Parathyroid adenoma (tissue), 2 donors: Measurements from ENCODE around the gene CD109.

Experiments used
- H2AFZ ChIP-seq: fragments of 300-600 bp; sonication (generic); one replicate; pipeline ENCODE4 v1.7.0; 2017; ENCODE audit warnings: antibody characterized with exemption, mild to moderate bottlenecking
- H3K27ac ChIP-seq: fragments of 300-600 bp; sonication (generic); one replicate; pipeline ENCODE4 v1.7.0; 2017
- H3K27me3 ChIP-seq: fragments of 300-600 bp; sonication (generic); one replicate; pipeline ENCODE4 v1.7.0; 2017; ENCODE audit warnings: low read length; ENCODE audit not compliant: control insufficient read depth, insufficient read depth
- H3K36me3 ChIP-seq: fragments of 300-600 bp; sonication (generic); one replicate; pipeline ENCODE4 v1.7.0; 2017; ENCODE audit warnings: low read length; ENCODE audit not compliant: control insufficient read depth, insufficient read depth
- H3K4me1 ChIP-seq: fragments of 300-600 bp; sonication (generic); one replicate; pipeline ENCODE4 v1.7.0; 2017; ENCODE audit warnings: control low read depth
- H3K4me2 ChIP-seq: fragments of 300-600 bp; sonication (generic); one replicate; pipeline ENCODE4 v1.7.0; 2017; ENCODE audit warnings: low read length
- H3K4me3 ChIP-seq: fragments of 300-600 bp; sonication (generic); one replicate; pipeline ENCODE4 v1.7.0; 2017; ENCODE audit warnings: low read depth, low read length
- H3K79me2 ChIP-seq: fragments of 300-600 bp; sonication (generic); one replicate; pipeline ENCODE4 v1.7.0; 2017; ENCODE audit warnings: control low read depth
- H3K9ac ChIP-seq: fragments of 300-600 bp; sonication (generic); one replicate; pipeline ENCODE4 v1.7.0; 2017; ENCODE audit warnings: mild to moderate bottlenecking
- H3K9me3 ChIP-seq: fragments of 300-600 bp; sonication (generic); one replicate; pipeline ENCODE4 v1.7.0; 2017; ENCODE audit warnings: low read length; ENCODE audit not compliant: control insufficient read depth
- TF ChIP-seq, protein P1 (sequence below): fragments of 300-600 bp; sonication (generic); IDR thresholded peaks from one replicate; pipeline ENCODE4 v1.7.0; 2017; ENCODE audit warnings: antibody characterized with exemption, mild to moderate bottlenecking
- donor health status: primary hyperparathyroidism.

CD109 gene

DNA sequence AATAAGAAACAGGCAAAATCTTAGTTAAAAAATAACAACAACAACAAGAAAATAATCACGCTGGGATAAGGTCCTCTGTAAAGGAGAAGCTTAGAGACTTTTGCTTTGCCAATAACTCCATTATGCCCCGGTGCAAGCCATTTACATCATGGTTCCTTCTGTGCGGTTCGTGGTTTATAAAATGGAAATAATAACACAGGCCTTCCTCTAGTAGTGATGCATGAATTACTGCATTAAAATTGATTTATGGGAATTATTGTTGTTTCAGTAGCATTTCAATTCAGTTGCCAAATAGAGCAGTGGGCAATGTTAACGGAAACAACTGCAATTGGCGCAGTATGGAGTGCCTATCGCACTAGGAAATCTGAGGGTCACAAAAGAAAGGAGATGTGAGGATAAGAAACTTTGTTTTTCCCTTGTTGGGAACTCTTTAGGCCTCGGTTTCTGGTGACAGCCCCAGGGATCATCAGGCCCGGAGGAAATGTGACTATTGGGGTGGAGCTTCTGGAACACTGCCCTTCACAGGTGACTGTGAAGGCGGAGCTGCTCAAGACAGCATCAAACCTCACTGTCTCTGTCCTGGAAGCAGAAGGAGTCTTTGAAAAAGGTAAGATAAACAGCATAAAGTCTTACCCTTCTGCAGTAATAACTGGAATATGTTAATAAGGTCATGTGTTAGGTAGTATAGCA, 1.1 kb downstream of the CD109 start:
- Histone ChIP-seq H3K36me3 (no peaks in the 10 kb centered on the region), H3K4me2 (peak overlapping the region; percentile 98), H3K79me2 (peaks cover 26% of the 10 kb centered on the region), H2AFZ (peak overlapping the region; percentile 76), H3K4me1 (peaks cover 28% of the 10 kb centered on the region), H3K27me3 (no peaks in the 10 kb centered on the region), H3K4me3 (peak overlapping the region; percentile 78), H3K27ac (peak overlapping the region; percentile 91), H3K9me3 (no peaks in the 10 kb centered on the region), H3K9ac (peak overlapping the region; percentile 75)
- TF ChIP-seq, protein P1, sequence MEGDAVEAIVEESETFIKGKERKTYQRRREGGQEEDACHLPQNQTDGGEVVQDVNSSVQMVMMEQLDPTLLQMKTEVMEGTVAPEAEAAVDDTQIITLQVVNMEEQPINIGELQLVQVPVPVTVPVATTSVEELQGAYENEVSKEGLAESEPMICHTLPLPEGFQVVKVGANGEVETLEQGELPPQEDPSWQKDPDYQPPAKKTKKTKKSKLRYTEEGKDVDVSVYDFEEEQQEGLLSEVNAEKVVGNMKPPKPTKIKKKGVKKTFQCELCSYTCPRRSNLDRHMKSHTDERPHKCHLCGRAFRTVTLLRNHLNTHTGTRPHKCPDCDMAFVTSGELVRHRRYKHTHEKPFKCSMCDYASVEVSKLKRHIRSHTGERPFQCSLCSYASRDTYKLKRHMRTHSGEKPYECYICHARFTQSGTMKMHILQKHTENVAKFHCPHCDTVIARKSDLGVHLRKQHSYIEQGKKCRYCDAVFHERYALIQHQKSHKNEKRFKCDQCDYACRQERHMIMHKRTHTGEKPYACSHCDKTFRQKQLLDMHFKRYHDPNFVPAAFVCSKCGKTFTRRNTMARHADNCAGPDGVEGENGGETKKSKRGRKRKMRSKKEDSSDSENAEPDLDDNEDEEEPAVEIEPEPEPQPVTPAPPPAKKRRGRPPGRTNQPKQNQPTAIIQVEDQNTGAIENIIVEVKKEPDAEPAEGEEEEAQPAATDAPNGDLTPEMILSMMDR: no peak

DNA sequence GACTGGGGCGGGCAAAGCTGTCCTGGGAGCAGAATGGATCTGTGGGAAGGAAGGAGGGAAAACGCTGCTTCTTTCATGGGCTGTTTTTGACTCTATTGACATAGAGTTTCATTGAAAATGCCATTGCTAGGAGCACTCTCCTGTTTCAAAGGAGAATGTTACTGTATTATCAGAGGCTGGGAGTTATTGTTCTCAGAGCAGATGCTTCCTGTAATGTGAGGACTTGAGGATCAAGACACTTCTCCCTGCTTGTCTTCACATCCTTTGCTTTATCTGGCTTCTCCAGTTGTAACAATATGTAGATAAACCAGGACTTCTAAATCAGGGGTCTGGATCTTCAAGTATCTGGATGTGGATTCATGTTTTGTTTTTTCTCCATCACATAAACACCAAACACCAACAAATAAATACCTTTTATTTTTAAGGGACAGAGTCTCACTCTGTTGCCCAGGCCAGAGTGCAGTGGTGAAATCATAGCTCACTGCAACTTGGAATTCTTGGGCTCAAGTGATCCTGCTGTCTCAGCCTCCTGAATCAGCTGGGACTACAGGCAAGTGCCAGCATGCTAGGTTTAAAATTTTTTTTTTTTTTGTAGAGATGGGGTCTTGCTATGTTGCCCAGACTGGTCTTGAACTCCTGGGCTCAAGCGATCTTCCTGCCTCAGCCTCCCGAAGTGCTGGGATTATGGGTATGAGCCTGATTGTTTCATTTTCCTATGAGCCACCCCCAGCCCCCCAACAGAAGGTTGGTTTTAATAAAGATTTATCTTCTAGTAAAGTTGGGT, 3.9 kb downstream of the CD109 start:
- H3K4me1 ChIP-seq: peaks cover 24% of the 10 kb centered on the region
- H3K27me3 ChIP-seq: no peaks in the 10 kb centered on the region
- H3K4me2 ChIP-seq: peak overlapping the region; percentile 98
- H3K9me3 ChIP-seq: no peaks in the 10 kb centered on the region
- H3K27ac ChIP-seq: peak overlapping the region; percentile 91
- no peak overlapping the region for H2AFZ ChIP-seq
- no peak overlapping the region for H3K9ac ChIP-seq
- H3K36me3 ChIP-seq: peaks cover under 1% of the 10 kb centered on the region
- H3K79me2 ChIP-seq: peaks cover 22% of the 10 kb centered on the region
- peak overlapping the region; percentile 78 for H3K4me3 ChIP-seq
- TF ChIP-seq, protein P1: no peak

DNA sequence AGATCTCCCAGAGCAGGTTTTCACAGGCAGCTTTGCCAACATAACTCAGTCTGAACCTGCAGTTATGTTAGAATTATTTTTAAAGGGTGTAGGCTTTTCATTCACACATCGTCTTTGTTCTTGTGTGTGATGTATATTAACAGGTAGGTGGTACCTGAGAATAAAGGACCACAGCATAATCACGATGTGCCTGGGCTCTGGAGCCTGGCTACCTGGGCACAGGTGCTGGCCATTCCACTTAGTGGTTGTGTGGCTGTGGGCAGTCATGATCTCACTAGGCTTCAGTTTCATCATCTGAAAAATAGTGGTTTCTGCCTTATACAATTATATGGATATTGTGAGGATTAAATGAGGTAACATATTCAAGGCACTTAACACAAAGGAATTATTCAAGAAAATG, 6.4 kb downstream of the CD109 start:
- Histone ChIP-seq H3K79me2 (peaks cover 38% of the 10 kb centered on the region), H3K4me3 (peak overlapping the region; percentile 27), H3K4me2 (peak overlapping the region; percentile 69), H3K4me1 (peaks cover 25% of the 10 kb centered on the region), H3K9me3 (no peaks in the 10 kb centered on the region), H3K36me3 (peaks cover 4% of the 10 kb centered on the region), H3K9ac (no peak overlapping the region), H3K27ac (peak overlapping the region; percentile 79), H3K27me3 (no peaks in the 10 kb centered on the region), H2AFZ (no peak overlapping the region)
- TF ChIP-seq, protein P1: no peak

DNA sequence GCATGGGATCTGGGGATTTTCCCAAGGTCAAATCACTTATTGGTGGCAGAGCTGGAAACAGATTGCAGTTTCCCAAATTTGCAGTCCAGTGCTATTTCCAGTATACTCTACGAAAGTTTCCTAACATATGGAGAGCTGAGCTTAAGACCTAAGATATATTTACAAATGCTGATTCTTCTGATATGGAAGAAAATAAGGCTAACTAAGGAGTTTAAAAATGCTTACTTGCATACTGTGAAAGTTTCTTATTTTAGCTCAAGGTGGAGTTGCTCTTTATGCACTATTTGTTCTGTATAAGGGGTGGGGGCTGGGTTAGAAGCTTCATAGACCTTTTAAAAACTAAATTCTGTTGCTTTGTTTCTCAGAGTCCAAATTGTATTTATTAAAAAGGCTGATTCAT, 7.5 kb downstream of the CD109 start:
- H2AFZ ChIP-seq: no peak overlapping the region

More for the DNA sequence above, 7.5 kb downstream of the CD109 start:
- peak overlapping the region; percentile 69 for H3K4me2 ChIP-seq
- peak overlapping the region; percentile 27 for H3K4me3 ChIP-seq
- no peaks in the 10 kb centered on the region for H3K9me3 ChIP-seq
- H3K36me3 ChIP-seq: peaks cover 5% of the 10 kb centered on the region
- peaks cover 20% of the 10 kb centered on the region for H3K4me1 ChIP-seq
- no peaks in the 10 kb centered on the region for H3K27me3 ChIP-seq
- peak overlapping the region; percentile 79 for H3K27ac ChIP-seq
- no peak overlapping the region for H3K9ac ChIP-seq
- peaks cover 31% of the 10 kb centered on the region for H3K79me2 ChIP-seq
- TF ChIP-seq, protein P1: no peak
